ENCODE measurements around the gene SETD6. TPM values are rescaled to one million over a fixed set of nuclear protein-coding genes. Genes with fewer than 3 reads are reported as not detected.

SETD6 gene
- polyA plus RNA-seq, 2 of the 4 experiments (the other 2 are of a cell fraction), result 19.2 to 27.5 TPM

- DNase-seq (ENCODE audit: low read depth in 1 of 2, low spot score in 1 of 2) (no peak), ATAC-seq (no peak), FAIRE-seq (no peak)
- POLR2A ChIA-PET, result no interaction called here
- TF ChIP-seq MAZ (IDR thresholded peaks at IDR 0.05; ENCODE audit: borderline replicate concordance, low read depth, low read length) (no peak), USF2 (IDR thresholded peaks at IDR 0.05) (no peak), RFX5 (IDR thresholded peaks at IDR 0.05) (no peak), KDM5A (IDR thresholded peaks at IDR 0.05) (no peak)
- TF ChIP-seq, protein P1, sequence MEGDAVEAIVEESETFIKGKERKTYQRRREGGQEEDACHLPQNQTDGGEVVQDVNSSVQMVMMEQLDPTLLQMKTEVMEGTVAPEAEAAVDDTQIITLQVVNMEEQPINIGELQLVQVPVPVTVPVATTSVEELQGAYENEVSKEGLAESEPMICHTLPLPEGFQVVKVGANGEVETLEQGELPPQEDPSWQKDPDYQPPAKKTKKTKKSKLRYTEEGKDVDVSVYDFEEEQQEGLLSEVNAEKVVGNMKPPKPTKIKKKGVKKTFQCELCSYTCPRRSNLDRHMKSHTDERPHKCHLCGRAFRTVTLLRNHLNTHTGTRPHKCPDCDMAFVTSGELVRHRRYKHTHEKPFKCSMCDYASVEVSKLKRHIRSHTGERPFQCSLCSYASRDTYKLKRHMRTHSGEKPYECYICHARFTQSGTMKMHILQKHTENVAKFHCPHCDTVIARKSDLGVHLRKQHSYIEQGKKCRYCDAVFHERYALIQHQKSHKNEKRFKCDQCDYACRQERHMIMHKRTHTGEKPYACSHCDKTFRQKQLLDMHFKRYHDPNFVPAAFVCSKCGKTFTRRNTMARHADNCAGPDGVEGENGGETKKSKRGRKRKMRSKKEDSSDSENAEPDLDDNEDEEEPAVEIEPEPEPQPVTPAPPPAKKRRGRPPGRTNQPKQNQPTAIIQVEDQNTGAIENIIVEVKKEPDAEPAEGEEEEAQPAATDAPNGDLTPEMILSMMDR (IDR thresholded peaks at IDR 0.05), result no peak
- H3K9me3 ChIP-seq, result no peaks in the 10 kb centered on the region
- CTCF ChIA-PET, result interaction anchor here (0.6 to 1.9 kb wide), 2 partner anchors 10 to 127 kb away, joined by 3 to 4 read pairs; no protein-coding TSS in a partner anchor
- H3K4me3 ChIP-seq, result no peak overlapping the region
- WGBS (ENCODE audit: missing lambda C conversion rate), result 92% methylated on average over 14 of the region's 14 CpGs
- H3K4me1 ChIP-seq, result no peaks in the 10 kb centered on the region
- no peak overlapping the region for H3K27ac ChIP-seq
- no peak overlapping the region for H3K4me2 ChIP-seq
Observed at GRCh38 chr16:58533751-58534470, 18.6 kb downstream of the SETD6 start.

DNA sequence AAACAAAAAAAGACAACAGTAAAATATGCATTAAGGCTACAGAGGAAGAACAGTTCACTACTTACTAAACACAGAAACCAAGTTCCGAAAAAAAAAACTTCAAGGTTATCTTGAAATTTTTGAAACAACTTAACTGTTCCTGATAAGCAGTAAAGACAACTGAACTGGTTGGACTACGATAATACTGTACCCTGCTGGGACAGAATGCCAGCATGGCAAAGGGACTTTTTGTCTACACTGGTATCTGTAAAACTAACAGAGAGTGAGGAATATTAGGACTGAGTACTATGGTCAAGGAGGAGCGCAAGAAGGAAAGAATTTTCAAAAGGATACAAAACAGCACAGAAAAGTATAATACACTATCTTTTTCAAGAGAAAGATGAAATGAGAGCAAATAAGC, 19.8 kb downstream of the SETD6 start:
- ChIA-PET CTCF (interaction anchor here (1.9 kb wide), 1 partner anchor 9 kb away, joined by 4 read pairs; no protein-coding TSS in a partner anchor), POLR2A (no interaction called here)
- no peak overlapping the region for H3K4me3 ChIP-seq
- DNase-seq (ENCODE audit: low read depth in 1 of 2, low spot score in 1 of 2) (no peak), FAIRE-seq (no peak), ATAC-seq (no peak)
- H3K4me2 ChIP-seq, result no peak overlapping the region
- 95% methylated on average over 3 of the region's 3 CpGs for WGBS (ENCODE audit: missing lambda C conversion rate)
- TF ChIP-seq JUNB (IDR thresholded peaks at IDR 0.05), result no peak
- no peak for TF ChIP-seq TFCP2L1 (CRISPR knock-in tag; IDR thresholded peaks at IDR 0.05)
- no peak for TF ChIP-seq HDAC2 (IDR thresholded peaks at IDR 0.05)
- no peak for TF ChIP-seq RAD21 (conservative IDR thresholded peaks at IDR 0.05 in 1 of 2, IDR thresholded peaks at IDR 0.05 in 1 of 2)
- TF ChIP-seq HOXB13 (CRISPR knock-in tag; IDR thresholded peaks at IDR 0.05; ENCODE audit: low read depth), result no peak
- no peak for TF ChIP-seq SMC3 (IDR thresholded peaks at IDR 0.05)
- TF ChIP-seq, protein P2, sequence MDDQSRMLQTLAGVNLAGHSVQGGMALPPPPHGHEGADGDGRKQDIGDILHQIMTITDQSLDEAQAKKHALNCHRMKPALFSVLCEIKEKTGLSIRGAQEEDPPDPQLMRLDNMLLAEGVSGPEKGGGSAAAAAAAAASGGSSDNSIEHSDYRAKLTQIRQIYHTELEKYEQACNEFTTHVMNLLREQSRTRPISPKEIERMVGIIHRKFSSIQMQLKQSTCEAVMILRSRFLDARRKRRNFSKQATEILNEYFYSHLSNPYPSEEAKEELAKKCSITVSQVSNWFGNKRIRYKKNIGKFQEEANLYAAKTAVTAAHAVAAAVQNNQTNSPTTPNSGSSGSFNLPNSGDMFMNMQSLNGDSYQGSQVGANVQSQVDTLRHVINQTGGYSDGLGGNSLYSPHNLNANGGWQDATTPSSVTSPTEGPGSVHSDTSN (IDR thresholded peaks at IDR 0.05), result no peak
- no peak for TF ChIP-seq ZC3H11A (IDR thresholded peaks at IDR 0.05)
- no peak for TF ChIP-seq MYC (IDR thresholded peaks at IDR 0.05; ENCODE audit: borderline replicate concordance, low read length)
- TF ChIP-seq, protein P3, sequence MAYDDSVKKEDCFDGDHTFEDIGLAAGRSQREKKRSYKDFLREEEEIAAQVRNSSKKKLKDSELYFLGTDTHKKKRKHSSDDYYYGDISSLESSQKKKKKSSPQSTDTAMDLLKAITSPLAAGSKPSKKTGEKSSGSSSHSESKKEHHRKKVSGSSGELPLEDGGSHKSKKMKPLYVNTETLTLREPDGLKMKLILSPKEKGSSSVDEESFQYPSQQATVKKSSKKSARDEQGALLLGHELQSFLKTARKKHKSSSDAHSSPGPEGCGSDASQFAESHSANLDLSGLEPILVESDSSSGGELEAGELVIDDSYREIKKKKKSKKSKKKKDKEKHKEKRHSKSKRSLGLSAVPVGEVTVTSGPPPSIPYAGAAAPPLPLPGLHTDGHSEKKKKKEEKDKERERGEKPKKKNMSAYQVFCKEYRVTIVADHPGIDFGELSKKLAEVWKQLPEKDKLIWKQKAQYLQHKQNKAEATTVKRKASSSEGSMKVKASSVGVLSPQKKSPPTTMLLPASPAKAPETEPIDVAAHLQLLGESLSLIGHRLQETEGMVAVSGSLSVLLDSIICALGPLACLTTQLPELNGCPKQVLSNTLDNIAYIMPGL (CRISPR knock-in tag; IDR thresholded peaks at IDR 0.05; ENCODE audit: borderline replicate concordance), result no peak
- no peak for TF ChIP-seq KDM5A (IDR thresholded peaks at IDR 0.05)
- no peak for TF ChIP-seq BHLHE40 (IDR thresholded peaks at IDR 0.05; ENCODE audit: low read depth, low read length)
- H3K9me3 ChIP-seq, result no peaks in the 10 kb centered on the region
- no peaks in the 10 kb centered on the region for H3K4me1 ChIP-seq
- no peak overlapping the region for H3K27ac ChIP-seq

GRCh38 chr16:58536278-58536677, 21.0 kb downstream of the SETD6 start:
- ATAC-seq (no peak), FAIRE-seq (no peak), DNase-seq (ENCODE audit: low read depth in 1 of 2, low spot score in 1 of 2) (no peak)
- POLR2A ChIA-PET, result no interaction called here
- Histone ChIP-seq H3K9me3 (no peaks in the 10 kb centered on the region), H3K27ac (no peak overlapping the region), H3K4me2 (no peak overlapping the region), H3K4me1 (no peaks in the 10 kb centered on the region), H3K4me3 (no peak overlapping the region)
- CTCF ChIA-PET, result interaction anchor here (1.0 to 1.2 kb wide), 2 partner anchors 9 to 24 kb away, joined by 3 to 4 read pairs; no protein-coding TSS in a partner anchor
- whole genome bisulfite sequencing (ENCODE audit: missing lambda C conversion rate), result 90% methylated on average over 5 of the region's 5 CpGs
- no peak for TF ChIP-seq NR3C1 (IDR thresholded peaks at IDR 0.05)
- no peak for TF ChIP-seq EHMT2 (IDR thresholded peaks at IDR 0.05; ENCODE audit: low read depth)
- no peak for TF ChIP-seq ELK1 (IDR thresholded peaks at IDR 0.05; ENCODE audit: low read depth, low read length)
- no peak for TF ChIP-seq HEYL (CRISPR knock-in tag; IDR thresholded peaks at IDR 0.05)
- TF ChIP-seq KDM5A (IDR thresholded peaks at IDR 0.05), result no peak
- TF ChIP-seq, protein P3 (CRISPR knock-in tag; IDR thresholded peaks at IDR 0.05; ENCODE audit: borderline replicate concordance), result no peak
- no peak for TF ChIP-seq ESRRA (IDR thresholded peaks at IDR 0.05; ENCODE audit: borderline replicate concordance, low read length)
- TF ChIP-seq FOSL2 (IDR thresholded peaks at IDR 0.05), result no peak
- no peak for TF ChIP-seq FOSL2 (CRISPR knock-in tag; IDR thresholded peaks at IDR 0.05)
- TF ChIP-seq POLR2AphosphoS2 (conservative IDR thresholded peaks at IDR 0.05; ENCODE audit: low read length), result no peak
- TF ChIP-seq TFCP2L1 (CRISPR knock-in tag; IDR thresholded peaks at IDR 0.05), result no peak
- TF ChIP-seq ZSCAN20 (CRISPR knock-in tag; IDR thresholded peaks at IDR 0.05), result no peak

All from A549 (cell line).